Suprapubic skin (tissue), 4 donors: ENCODE measurements around the gene NEU2.

Experiments used
- CTCF ChIP-seq, 2 donors: fragments of 200-600 bp in 1 of 2; fragments of 450-650 bp in 1 of 2; sonication (generic) in 1 of 2; IDR thresholded peaks; one replicate each; pipeline ENCODE4 v1.5.1; 2016 to 2019; ENCODE audit warnings: antibody characterized with exemption in 2 of 2, mild to moderate bottlenecking in 1 of 2, moderate library complexity in 1 of 2
- EP300 ChIP-seq: sonication (generic); formaldehyde crosslinking; IDR thresholded peaks from one replicate; pipeline ENCODE4 v1.6.1; 2017; ENCODE audit warnings: antibody characterized with exemption
- POLR2A ChIP-seq, 2 donors: fragments of 450-650 bp; IDR thresholded peaks; one replicate each; pipeline ENCODE4 v1.6.1; 2017; ENCODE audit warnings: antibody characterized with exemption in 2 of 2, mild to moderate bottlenecking in 2 of 2, moderate library complexity in 2 of 2
- POLR2AphosphoS5 ChIP-seq, 3 donors: sonication (generic); formaldehyde crosslinking; IDR thresholded peaks; one replicate each; pipeline ENCODE4 v1.6.1; 2017; ENCODE audit warnings: antibody characterized with exemption in 3 of 3

GRCh38 chr2:233044974-233045605 lies 12.6 kb downstream of the NEU2 start:
- TF ChIP-seq POLR2A (IDR thresholded peaks at IDR 0.05) (no peak), CTCF (IDR thresholded peaks at IDR 0.05) (no peak), POLR2AphosphoS5 (IDR thresholded peaks at IDR 0.05) (no peak), EP300 (no peak)
